Activated CD4-positive, alpha-beta T cell treated with anti-CD3 and anti-CD28 coated beads, Interleukin-2, amount 50 U/mL, for 24 hours (primary cell): ENCODE data around the gene FBH1.
A peak's percentile ranks its signal among the peaks of the same experiment; 100 is the strongest.
"Not testable (repeated sequence)": the region's sequence is repeated elsewhere in the genome, so short reads cannot be mapped to it uniquely, and the experiment has no call there.

Source experiments
- DNase-seq, 2 donors: peaks; one replicate each; pipeline ENCODE4 v3.0.0-alpha.2; 2020; ENCODE audit warnings: low read depth in 1 of 2, low spot score in 1 of 2

The FBH1 gene

GRCh38 chr10:5889624-5890451, at the start of gene FBH1, which contains the start of gene ANKRD16:
FBH1 (plus strand) TSS chr10:5890243; CDS start chr10:5890346, 103 bp downstream.
ANKRD16 (minus strand) TSS chr10:5889893; CDS start chr10:5889354, 539 bp downstream.
- DNase-seq = peak; percentile 96 to 97

GRCh38 chr10:5840314-5841307, 49.4 kb upstream of the FBH1 start:
- DNase-seq = no peak

DNA sequence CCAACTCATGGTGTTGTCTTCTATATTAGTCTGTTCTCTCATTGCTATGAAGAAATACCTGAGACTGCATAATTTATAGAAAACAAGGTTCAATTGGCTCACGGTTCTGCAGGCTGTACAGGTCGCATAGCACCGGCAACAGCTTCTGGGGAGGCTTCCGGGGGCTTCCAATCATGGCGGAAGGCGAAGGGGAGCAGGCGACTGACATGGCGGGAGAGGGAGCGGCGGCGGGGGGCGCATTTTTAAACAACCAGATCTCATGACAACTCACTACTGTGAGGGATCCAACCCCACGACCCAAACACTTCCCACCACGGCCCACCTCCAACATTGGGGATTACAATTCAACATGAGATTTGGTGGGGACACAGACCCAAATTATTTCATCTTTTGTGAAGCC, 48.1 kb upstream of the FBH1 start:
- DNase-seq = no peak

- DNase-seq = no peak
Observed at GRCh38 chr10:5843686-5844344, 46.2 kb upstream of the FBH1 start.

DNA sequence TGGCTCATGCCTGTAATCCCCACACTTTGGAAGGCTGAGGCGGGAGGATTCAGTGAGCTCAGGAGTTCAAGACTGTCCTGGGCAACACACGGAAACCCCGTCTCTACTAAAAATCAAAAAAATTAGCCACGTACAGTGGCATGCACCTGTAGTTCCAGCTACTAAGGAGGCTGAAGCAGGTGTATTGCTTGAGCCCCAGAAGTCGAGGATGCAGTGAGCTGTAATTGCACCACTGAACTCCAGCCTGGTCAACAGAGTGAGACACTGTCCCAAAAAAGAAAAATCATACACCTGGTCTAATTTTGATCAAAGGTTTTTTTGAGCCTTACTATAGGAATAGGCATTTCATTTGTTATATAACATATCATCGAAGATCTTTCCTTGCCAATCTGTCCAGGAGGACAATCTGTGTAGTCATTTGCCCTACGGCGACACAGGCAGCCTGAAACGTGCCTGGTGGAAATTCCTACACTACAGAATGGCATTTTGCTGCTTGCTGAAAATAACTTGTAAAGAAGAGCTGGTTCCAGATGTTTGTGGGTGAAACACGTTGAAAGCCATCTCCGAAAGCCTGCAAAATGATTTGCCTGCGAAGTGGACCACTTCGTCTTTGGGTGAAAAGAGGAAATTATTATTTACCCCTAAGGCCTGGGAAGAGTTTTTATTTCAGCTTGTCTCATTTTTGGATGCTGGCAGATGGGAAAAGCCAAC, 45.5 kb upstream of the FBH1 start:
- DNase-seq = no peak

- not testable (repeated sequence) for DNase-seq
Observed at GRCh38 chr10:5846667-5847066, 43.4 kb upstream of the FBH1 start.

DNA sequence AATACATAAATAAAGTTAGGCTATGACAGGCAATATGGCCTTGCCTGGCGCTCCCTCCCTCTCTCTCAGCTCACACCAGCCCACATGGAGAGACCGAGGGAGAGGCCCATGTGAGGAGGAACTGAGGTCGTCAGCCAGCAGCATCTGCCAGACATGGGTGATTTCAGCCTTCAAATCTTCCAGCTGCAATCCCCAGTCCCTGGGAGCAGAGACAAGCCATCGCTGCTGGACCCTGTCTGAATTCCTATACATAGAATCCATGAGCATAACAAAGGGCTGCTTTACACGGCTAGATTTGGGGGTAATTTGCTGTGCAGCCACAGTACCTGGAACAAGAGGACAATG, 35.9 kb upstream of the FBH1 start:
- DNase-seq = no peak

DNA sequence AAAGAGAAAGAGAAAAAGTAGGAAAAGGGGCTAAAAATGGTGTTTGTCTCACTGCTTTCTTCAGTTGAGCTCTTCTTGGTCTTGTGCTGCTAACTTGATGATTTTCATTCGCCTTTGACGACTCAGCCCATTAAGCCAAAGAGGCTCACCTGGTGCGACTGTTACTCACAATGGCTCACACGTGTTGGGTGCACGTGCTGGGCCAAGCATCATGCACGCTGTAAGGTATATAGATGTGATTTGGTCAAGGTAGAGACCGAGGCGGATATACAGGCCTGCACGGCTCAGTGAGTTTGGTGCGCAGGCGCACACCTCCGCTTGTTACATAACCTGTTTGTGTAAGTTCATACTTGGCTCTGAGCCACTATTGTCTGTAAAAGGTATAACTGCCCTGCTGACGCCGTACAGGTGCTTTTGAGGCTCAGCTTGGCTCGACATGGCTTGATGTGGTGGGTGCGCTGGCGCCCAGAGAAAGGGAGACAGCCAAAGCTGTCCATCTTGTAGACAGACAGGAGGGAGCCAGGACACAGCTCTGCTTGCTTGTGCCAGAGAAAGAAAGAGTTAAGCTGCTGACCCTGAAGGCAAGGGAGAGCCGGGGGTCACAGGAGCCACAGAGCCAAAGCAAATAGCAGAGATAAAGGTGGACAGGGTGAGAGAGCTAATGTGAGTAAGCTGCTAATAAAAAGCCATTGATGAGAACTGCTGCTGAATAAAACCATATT, 33.9 kb upstream of the FBH1 start:
- DNase-seq = no peak

DNA sequence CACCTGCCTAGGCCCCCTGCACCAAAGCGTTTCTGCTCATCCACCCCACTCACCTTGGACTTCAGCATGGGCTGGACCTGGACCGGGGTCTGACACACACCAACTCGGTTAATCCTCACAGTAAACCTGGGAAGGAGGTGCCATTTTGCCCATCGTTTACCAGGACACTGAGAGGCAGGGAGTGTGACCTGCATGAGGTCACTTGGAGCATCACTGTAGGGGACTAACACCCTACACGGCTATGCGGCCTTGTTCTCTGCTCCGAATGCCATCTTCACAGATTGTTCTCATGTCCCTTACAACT, 33.4 kb upstream of the FBH1 start:
- no peak for DNase-seq

DNA sequence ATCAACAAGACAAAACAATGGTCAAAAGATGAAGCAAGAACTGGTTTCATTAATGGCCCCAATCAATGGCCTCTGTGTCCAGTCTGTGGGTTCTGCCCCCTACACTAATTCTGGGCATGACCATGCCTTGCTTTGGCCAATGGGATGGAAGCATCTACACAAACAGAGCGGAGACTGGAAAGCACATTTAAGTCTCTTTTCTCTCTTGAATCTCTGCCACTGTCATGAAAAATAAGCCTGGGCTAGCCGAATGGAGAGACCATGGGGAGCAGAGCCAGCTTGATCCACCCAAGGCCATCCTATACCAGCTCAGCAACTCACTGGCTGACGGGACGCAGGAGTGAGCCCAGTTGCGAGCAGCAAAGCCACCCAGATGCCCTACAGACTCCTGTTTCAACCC, 31.2 kb upstream of the FBH1 start:
- DNase-seq = no peak

DNA sequence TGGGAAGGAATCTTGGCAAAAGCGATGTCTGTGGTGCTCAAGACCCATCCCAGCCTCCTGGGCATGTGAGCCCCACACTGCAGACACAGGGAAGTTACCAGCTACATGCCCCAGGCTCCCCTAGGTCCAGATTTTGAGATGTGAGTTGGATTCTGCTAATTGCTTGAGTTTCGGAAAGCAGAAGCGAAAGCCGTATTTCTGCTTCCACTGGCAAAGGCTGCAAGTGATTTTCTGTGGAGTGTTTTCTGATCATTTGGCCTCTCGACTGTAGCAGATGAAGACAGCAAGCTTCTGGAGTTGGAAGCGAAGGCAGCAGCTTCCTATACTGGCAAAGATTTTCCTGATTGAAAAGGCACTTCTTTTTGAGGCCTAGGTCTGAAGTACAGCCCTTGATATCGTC, 30.0 kb upstream of the FBH1 start:
- DNase-seq = no peak

DNA sequence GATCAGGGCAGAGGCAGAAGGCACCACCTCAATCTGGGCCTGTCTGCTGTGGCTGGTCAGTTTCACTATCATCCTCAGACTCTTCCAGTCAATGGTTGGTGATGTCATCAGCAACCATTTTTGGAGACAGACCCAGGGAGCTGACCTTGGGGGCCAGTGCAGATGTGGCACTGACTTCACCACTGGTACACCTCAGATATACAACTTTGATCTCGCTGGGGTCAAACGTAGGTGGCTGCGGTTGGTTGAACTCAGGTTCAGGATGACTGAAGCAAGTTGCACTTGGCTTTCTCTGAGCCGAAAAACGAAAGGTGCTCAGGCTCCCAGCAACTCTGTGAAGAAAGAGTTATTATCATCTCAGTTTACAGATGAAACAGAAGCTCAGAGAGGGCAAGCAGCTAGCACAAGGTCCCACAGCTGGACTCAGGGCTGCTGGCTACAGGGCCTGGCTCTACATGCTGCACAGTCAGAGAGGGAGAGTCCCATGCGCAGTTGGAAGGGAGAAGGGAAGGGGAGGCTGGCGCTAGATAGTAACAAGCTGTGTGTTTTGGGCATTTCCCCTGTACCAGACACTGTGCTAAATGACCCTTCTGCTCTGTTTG, 27.6 kb upstream of the FBH1 start:
- DNase-seq = no peak

DNA sequence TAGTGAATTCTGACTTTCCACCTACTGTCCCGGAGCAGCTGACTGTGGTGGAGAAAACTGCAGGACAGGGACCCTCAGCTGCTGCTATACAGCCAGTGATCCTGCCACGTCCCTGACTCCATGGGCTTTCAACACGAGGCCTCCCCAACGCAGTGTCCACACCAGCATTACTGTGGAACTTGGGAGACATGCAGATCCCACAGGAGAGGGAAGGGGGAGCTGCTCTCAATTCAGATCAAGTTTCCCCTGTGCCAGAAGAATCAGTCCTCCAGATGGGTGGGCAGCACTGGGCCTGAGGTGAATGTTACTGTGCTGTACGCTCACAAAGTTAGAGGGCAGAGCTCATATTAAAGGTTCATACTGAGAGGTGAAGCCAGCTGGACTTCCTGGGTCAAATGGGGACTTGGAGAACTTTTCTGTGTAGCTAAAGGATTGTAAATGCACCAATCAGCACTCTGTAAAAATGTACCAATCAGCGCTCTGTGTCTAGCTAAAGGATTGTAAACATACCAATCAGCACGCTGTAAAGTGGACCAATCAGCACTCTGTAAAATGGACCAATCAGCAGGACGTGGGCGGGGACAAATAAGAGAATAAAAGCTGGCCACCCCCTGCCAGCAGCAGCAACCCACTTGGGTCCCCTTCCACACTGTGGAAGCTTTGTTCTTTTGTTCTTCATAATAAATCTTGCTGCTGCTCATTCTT, 26.9 kb upstream of the FBH1 start:
- DNase-seq = not testable (repeated sequence)

- DNase-seq = not testable (repeated sequence)
Observed at GRCh38 chr10:5866451-5867081, 23.5 kb upstream of the FBH1 start.

DNA sequence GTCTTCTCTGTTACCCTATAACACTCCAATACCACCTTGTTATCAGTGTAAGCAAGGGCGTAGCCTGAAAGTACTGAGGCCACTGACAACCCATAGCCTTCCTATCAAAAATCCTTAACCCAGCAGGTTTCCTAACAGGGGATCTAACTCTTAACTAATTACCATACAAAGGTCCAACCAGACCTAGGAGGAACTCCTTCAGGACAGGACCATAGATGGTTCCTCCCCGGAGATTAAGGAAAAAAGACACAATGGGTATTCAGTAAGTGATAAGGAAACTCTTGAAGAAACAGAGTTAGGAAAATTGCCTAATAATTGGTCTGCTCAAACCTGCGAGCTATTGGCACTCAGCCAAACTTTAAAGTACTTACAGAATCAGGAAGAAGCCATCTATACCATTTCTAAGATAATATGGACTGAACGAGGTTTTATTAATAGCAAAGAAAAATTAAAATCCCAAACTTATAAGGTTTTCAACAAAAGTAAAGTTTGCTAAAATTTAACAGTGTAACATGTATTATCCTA, 22.9 kb upstream of the FBH1 start:
- not testable (repeated sequence) for DNase-seq

- DNase-seq = not testable (repeated sequence)
Observed at GRCh38 chr10:5868383-5868782, 21.7 kb upstream of the FBH1 start.

DNA sequence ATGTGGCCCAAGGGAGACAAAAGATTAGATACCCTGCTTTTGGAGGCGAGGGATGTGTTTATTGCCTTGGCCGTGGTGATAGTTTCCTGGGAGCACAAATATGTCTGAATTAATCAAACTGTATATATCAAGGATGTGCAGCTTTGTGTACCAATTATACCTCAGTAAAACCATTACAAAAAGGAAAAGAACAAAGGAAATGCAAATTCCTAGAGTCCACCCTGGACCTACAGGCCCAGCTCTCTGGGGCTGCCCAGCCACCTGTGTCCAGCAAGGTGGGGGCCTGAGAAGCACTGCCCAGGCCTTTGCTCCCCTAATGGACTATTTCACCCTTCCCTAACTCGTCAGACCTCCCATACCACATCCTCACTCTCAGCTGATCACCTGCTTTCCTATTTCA, 20.9 kb upstream of the FBH1 start:
- DNase-seq = no peak

DNA sequence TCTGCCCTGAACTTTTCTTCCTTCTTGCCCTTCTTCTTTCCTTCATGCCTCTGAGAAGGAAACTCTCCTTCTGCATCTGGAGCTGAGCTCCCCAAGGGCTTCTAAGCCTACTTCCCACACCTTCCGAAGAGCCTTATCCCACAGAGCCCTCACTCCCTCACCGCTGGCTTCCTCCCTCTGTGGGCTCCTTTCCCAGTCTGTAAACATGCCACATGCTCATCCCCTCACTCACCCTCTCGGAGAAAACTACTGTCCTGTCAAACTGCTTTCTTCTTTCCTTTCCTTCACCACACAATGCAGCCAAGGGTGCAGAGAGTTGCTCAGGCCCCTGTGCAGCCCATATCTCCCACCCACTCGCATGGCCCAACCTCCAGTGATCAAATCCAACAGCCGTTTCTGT, 18.4 kb upstream of the FBH1 start:
- DNase-seq = no peak
